SK-N-SH treated with all-trans-retinoic acid at 6 μM for 48 hours (cell line): ENCODE data around the gene NRIP1.

Source experiments
- ATAC-seq: fragments of 200-7000 bp; cut with Tn5 transposase; 3 replicates; pipeline ENCODE4 v1.9.1; 2020; ENCODE audit warnings: mild to moderate bottlenecking, moderate library complexity
- ARNTL ChIP-seq: fragments of 450-650 bp; formaldehyde crosslinking; IDR thresholded peaks from 2 replicates; pipeline ENCODE4 v1.5.0; 2020; ENCODE audit warnings: low read depth, mild to moderate bottlenecking, moderate library complexity, borderline replicate concordance
- BACH2 ChIP-seq: fragments of 250-450 bp; sonication (Bioruptor Pico); IDR thresholded peaks from 2 replicates; pipeline ENCODE4 v1.9.0; 2021; ENCODE audit warnings: mild to moderate bottlenecking, borderline replicate concordance
- CREB5 ChIP-seq: fragments of 250-450 bp; sonication (Bioruptor Pico); IDR thresholded peaks from 2 replicates; pipeline ENCODE4 v1.5.1; 2020; ENCODE audit warnings: low read depth, mild to moderate bottlenecking, moderate library complexity
- ESRRG ChIP-seq: fragments of 250-450 bp; sonication (Bioruptor Pico); IDR thresholded peaks from 2 replicates; pipeline ENCODE4 v1.6.1; 2021; ENCODE audit warnings: mild to moderate bottlenecking
- GLIS3 ChIP-seq: fragments of 250-450 bp; sonication (Bioruptor Pico); IDR thresholded peaks from 2 replicates; pipeline ENCODE4 v1.5.0; 2020; ENCODE audit warnings: mild to moderate bottlenecking, moderate library complexity
- ISL1 ChIP-seq: fragments of 250-450 bp; sonication (Bioruptor Pico); IDR thresholded peaks from 2 replicates; pipeline ENCODE4 v2.1.2; 2022; ENCODE audit warnings: mild to moderate bottlenecking, moderate library complexity
- OSR1 ChIP-seq: fragments of 250-450 bp; sonication (Bioruptor Pico); IDR thresholded peaks from 2 replicates; pipeline ENCODE4 v1.8.0; 2022; ENCODE audit warnings: moderate library complexity, mild to moderate bottlenecking, inconsistent platforms
- PATZ1 ChIP-seq: fragments of 250-450 bp; sonication (Bioruptor Pico); IDR thresholded peaks from 2 replicates; pipeline ENCODE4 v1.8.0; 2020; ENCODE audit warnings: mild to moderate bottlenecking, moderate library complexity, borderline replicate concordance
- POU6F1 ChIP-seq: fragments of 250-450 bp; sonication (Bioruptor Pico); IDR thresholded peaks from 2 replicates; pipeline ENCODE4 v1.8.0; 2021; ENCODE audit warnings: low read depth, mild to moderate bottlenecking, moderate library complexity, borderline replicate concordance
- RARB ChIP-seq: fragments of 250-450 bp; sonication (Bioruptor Pico); IDR thresholded peaks from 2 replicates; pipeline ENCODE4 v1.8.0; 2021; ENCODE audit warnings: mild to moderate bottlenecking, moderate library complexity
- SNAI2 ChIP-seq: fragments of 250-450 bp; sonication (Bioruptor Pico); IDR thresholded peaks from 2 replicates; pipeline ENCODE4 v1.5.0; 2020; ENCODE audit warnings: mild to moderate bottlenecking, moderate library complexity
- TCF4 ChIP-seq: fragments of 250-450 bp; sonication (Bioruptor Pico); IDR thresholded peaks from 2 replicates; pipeline ENCODE4 v1.8.0; 2021; ENCODE audit warnings: mild to moderate bottlenecking, moderate library complexity, borderline replicate concordance
- TOX ChIP-seq: fragments of 250-450 bp; sonication (Bioruptor Pico); IDR thresholded peaks from 2 replicates; pipeline ENCODE4 v1.8.0; 2021; ENCODE audit warnings: mild to moderate bottlenecking, moderate library complexity, borderline replicate concordance
- TSHZ2 ChIP-seq: fragments of 250-450 bp; sonication (Bioruptor Pico); IDR thresholded peaks from 2 replicates; pipeline ENCODE4 v1.5.0; 2020; ENCODE audit warnings: mild to moderate bottlenecking, moderate library complexity
- ZC3H10 ChIP-seq: fragments of 250-450 bp; sonication (Bioruptor Pico); IDR thresholded peaks from 2 replicates; pipeline ENCODE4 v1.5.1; 2021; ENCODE audit warnings: mild to moderate bottlenecking, moderate library complexity
- ZFP3 ChIP-seq: fragments of 250-450 bp; sonication (Bioruptor Pico); IDR thresholded peaks from 2 replicates; pipeline ENCODE4 v1.5.0; 2020; ENCODE audit warnings: mild to moderate bottlenecking, moderate library complexity
- ZFP30 ChIP-seq: fragments of 450-650 bp; formaldehyde crosslinking; IDR thresholded peaks from 2 replicates; pipeline ENCODE4 v1.5.0; 2022; ENCODE audit warnings: mild to moderate bottlenecking, moderate library complexity
- ZNF565 ChIP-seq: fragments of 450-650 bp; formaldehyde crosslinking; conservative IDR thresholded peaks from 2 replicates; pipeline ENCODE4 v1.5.0; 2020; ENCODE audit warnings: low read depth, mild to moderate bottlenecking, moderate library complexity
- ZNF70 ChIP-seq: fragments of 450-650 bp; formaldehyde crosslinking; IDR thresholded peaks from 2 replicates; pipeline ENCODE4 v1.5.0; 2020; ENCODE audit warnings: mild to moderate bottlenecking, moderate library complexity
- ZNF8 ChIP-seq: fragments of 450-650 bp; formaldehyde crosslinking; IDR thresholded peaks from 2 replicates; pipeline ENCODE4 v1.5.0; 2020; ENCODE audit warnings: mild to moderate bottlenecking, moderate library complexity

NRIP1 gene

GRCh38 chr21:15060543-15061175 lies 4.1 kb downstream of the NRIP1 start:
- TF ChIP-seq TOX (CRISPR knock-in tag): no peak
- no peak for TF ChIP-seq ZC3H10 (CRISPR knock-in tag)
- no peak for TF ChIP-seq OSR1 (CRISPR knock-in tag)
- TF ChIP-seq ZFP3: no peak
- no peak for TF ChIP-seq TCF4 (CRISPR knock-in tag)
- no peak for TF ChIP-seq ISL1 (CRISPR knock-in tag)
- TF ChIP-seq BACH2 (CRISPR knock-in tag): no peak
- no peak for TF ChIP-seq ESRRG
- TF ChIP-seq SNAI2 (CRISPR knock-in tag): no peak
- ATAC-seq: no peak

GRCh38 chr21:15059397-15059796 lies 5.4 kb downstream of the NRIP1 start:
- ATAC-seq: no peak
- TF ChIP-seq SNAI2 (CRISPR knock-in tag) (no peak), ZNF565 (CRISPR knock-in tag) (no peak), CREB5 (CRISPR knock-in tag) (no peak), TOX (CRISPR knock-in tag) (no peak), RARB (CRISPR knock-in tag) (no peak), POU6F1 (CRISPR knock-in tag) (no peak), ZNF70 (no peak), TCF4 (CRISPR knock-in tag) (no peak), ZFP3 (no peak)

GRCh38 chr21:15058854-15059263 lies 5.9 kb downstream of the NRIP1 start:
- ATAC-seq: no peak
- TF ChIP-seq GLIS3 (CRISPR knock-in tag): no peak
- no peak for TF ChIP-seq PATZ1 (CRISPR knock-in tag)
- TF ChIP-seq ZNF8 (CRISPR knock-in tag): no peak
- no peak for TF ChIP-seq ZFP3
- no peak for TF ChIP-seq TOX (CRISPR knock-in tag)
- TF ChIP-seq ARNTL (CRISPR knock-in tag): no peak
- TF ChIP-seq ZFP30 (CRISPR knock-in tag): no peak
- no peak for TF ChIP-seq TCF4 (CRISPR knock-in tag)
- no peak for TF ChIP-seq ISL1 (CRISPR knock-in tag)
- no peak for TF ChIP-seq TSHZ2
- TF ChIP-seq CREB5 (CRISPR knock-in tag): no peak
